ENCODE data around the gene TRIM58. TPM values are rescaled to one million over a fixed set of nuclear protein-coding genes. Genes with fewer than 3 reads are reported as not detected.

The TRIM58 gene, protein sequence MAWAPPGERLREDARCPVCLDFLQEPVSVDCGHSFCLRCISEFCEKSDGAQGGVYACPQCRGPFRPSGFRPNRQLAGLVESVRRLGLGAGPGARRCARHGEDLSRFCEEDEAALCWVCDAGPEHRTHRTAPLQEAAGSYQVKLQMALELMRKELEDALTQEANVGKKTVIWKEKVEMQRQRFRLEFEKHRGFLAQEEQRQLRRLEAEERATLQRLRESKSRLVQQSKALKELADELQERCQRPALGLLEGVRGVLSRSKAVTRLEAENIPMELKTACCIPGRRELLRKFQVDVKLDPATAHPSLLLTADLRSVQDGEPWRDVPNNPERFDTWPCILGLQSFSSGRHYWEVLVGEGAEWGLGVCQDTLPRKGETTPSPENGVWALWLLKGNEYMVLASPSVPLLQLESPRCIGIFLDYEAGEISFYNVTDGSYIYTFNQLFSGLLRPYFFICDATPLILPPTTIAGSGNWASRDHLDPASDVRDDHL
- total RNA-seq (2021) (not detected in 2 replicates), Bru-seq, nascent RNA (percentile 4 among the genes with signal in this experiment), BruChase-seq, experiment 1, labeled RNA remaining after a 2-hour chase (percentile 7 among the genes with signal in this experiment), BruChase-seq, experiment 2, labeled RNA remaining after a 6-hour chase (percentile 7 among the genes with signal in this experiment)
- long read RNA-seq, result 0 reads

DNA sequence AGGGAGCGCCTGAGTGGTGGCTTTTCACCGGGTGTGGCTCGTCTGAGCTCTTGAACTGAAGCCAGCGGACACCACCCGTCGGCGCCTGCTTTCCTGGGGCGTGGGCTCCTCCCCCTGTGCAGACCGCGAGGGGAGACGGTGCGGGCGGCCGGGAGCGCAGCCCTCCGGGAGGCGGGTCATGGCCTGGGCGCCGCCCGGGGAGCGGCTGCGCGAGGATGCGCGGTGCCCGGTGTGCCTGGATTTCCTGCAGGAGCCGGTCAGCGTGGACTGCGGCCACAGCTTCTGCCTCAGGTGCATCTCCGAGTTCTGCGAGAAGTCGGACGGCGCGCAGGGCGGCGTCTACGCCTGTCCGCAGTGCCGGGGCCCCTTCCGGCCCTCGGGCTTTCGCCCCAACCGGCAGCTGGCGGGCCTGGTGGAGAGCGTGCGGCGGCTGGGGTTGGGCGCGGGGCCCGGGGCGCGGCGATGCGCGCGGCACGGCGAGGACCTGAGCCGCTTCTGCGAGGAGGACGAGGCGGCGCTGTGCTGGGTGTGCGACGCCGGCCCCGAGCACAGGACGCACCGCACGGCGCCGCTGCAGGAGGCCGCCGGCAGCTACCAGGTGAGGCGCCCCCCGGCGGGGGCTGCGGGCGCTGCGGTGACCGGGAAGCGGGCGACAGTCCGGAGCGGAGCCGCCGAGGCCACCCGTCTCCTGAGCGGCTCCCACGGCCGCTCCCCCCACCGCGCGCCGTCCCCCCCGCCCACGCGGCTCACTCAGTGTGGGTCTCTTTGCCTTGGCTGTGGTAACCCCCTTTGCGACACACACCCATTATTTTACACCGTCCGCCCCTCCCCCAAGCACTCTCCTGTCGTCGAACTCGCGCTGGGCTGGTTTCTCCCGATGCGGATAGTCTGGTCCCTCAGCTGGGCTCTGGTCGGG lies at the start of gene TRIM58:
Gene TRIM58, plus strand, starts transcription at position 119 of the 916 bp plus-strand sequence. Its CDS starts 60 bp downstream, at position 179.
- BruUV-seq (replicated peaks), result no TSS peak
- H3K9me3 ChIP-seq (ENCODE audit: low read depth, low read length, poor library complexity, severe bottlenecking), result peaks cover 6% of the 10 kb centered on the region
- H3K36me3 ChIP-seq (ENCODE audit: insufficient read depth, low read length, poor library complexity, severe bottlenecking), result no peaks in the 10 kb centered on the region
- H3K4me3 ChIP-seq (ENCODE audit: low read depth, low read length, poor library complexity, severe bottlenecking), result no peak within 1 kb of the TSS
- peaks cover 4% of the 10 kb centered on the region for H3K27me3 ChIP-seq (replicated peaks; ENCODE audit: insufficient read depth, low read depth, low read length, poor library complexity)
- TF ChIP-seq EZH2 (IDR thresholded peaks at IDR 0.05; ENCODE audit: borderline replicate concordance, low read depth, low read length, poor library complexity, severe bottlenecking), result no peak
- TF ChIP-seq, protein P1, sequence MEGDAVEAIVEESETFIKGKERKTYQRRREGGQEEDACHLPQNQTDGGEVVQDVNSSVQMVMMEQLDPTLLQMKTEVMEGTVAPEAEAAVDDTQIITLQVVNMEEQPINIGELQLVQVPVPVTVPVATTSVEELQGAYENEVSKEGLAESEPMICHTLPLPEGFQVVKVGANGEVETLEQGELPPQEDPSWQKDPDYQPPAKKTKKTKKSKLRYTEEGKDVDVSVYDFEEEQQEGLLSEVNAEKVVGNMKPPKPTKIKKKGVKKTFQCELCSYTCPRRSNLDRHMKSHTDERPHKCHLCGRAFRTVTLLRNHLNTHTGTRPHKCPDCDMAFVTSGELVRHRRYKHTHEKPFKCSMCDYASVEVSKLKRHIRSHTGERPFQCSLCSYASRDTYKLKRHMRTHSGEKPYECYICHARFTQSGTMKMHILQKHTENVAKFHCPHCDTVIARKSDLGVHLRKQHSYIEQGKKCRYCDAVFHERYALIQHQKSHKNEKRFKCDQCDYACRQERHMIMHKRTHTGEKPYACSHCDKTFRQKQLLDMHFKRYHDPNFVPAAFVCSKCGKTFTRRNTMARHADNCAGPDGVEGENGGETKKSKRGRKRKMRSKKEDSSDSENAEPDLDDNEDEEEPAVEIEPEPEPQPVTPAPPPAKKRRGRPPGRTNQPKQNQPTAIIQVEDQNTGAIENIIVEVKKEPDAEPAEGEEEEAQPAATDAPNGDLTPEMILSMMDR (conservative IDR thresholded peaks at IDR 0.05; ENCODE audit: low read depth, low read length), result no peak
- no peaks in the 10 kb centered on the region for H3K4me1 ChIP-seq (ENCODE audit: insufficient read depth, low read length, poor library complexity, severe bottlenecking)
- intact Hi-C loops (cut with micrococcal nuclease; ENCODE audit: unreplicated experiment), result no loop called here
- ChIA-PET POLR2A (ENCODE audit: low non-redundant PET) (no interaction called here), CTCF (no interaction called here)
- DNase-seq (ENCODE audit: low spot score), result no peak
- no peak within 1 kb of the TSS for H3K27ac ChIP-seq (ENCODE audit: low read depth, low read length, poor library complexity, severe bottlenecking)

DNA sequence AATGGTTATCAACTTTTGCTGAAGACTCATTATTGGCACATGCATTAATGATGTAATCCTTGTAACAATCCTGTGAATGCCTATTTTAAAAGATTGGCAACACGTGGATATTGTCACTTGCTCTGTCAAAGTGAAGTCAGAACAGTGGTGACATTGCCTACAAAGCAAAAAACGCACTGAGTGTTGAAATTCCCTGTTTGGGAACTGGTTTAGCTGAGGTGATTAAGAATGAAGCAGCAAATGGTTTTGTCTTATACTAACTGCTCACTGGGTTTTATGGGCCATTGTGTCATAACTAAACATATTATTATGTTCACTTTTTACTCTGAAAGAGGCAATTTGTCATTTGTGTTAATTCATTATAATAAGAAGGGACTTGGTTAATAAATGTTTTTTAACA lies 44.4 kb upstream of the TRIM58 start:
- CTCF ChIA-PET, result no interaction called here
- Histone ChIP-seq H3K4me1 (ENCODE audit: insufficient read depth, low read length, poor library complexity, severe bottlenecking) (no peaks in the 10 kb centered on the region), H3K36me3 (ENCODE audit: insufficient read depth, low read length, poor library complexity, severe bottlenecking) (no peaks in the 10 kb centered on the region), H3K27me3 (replicated peaks; ENCODE audit: insufficient read depth, low read depth, low read length, poor library complexity) (no peaks in the 10 kb centered on the region), H3K4me3 (ENCODE audit: low read depth, low read length, poor library complexity, severe bottlenecking) (no peak overlapping the region), H3K27ac (ENCODE audit: low read depth, low read length, poor library complexity, severe bottlenecking) (no peak overlapping the region), H3K9me3 (ENCODE audit: low read depth, low read length, poor library complexity, severe bottlenecking) (no peaks in the 10 kb centered on the region)
- intact Hi-C loops (cut with micrococcal nuclease; ENCODE audit: unreplicated experiment), result no loop called here
- POLR2A ChIA-PET (ENCODE audit: low non-redundant PET), result no interaction called here
- BruUV-seq (replicated peaks), result no TSS peak
- no peak for DNase-seq (ENCODE audit: low spot score)
- no peak for TF ChIP-seq EZH2 (IDR thresholded peaks at IDR 0.05; ENCODE audit: borderline replicate concordance, low read depth, low read length, poor library complexity, severe bottlenecking)
- TF ChIP-seq, protein P1 (conservative IDR thresholded peaks at IDR 0.05; ENCODE audit: low read depth, low read length), result no peak

- no peak overlapping the region for H3K27ac ChIP-seq (ENCODE audit: low read depth, low read length, poor library complexity, severe bottlenecking)
- H3K36me3 ChIP-seq (ENCODE audit: insufficient read depth, low read length, poor library complexity, severe bottlenecking), result no peaks in the 10 kb centered on the region
- no peak for TF ChIP-seq EZH2 (IDR thresholded peaks at IDR 0.05; ENCODE audit: borderline replicate concordance, low read depth, low read length, poor library complexity, severe bottlenecking)
- TF ChIP-seq, protein P1 (conservative IDR thresholded peaks at IDR 0.05; ENCODE audit: low read depth, low read length), result no peak
- H3K4me3 ChIP-seq (ENCODE audit: low read depth, low read length, poor library complexity, severe bottlenecking), result no peak overlapping the region
- no peak for DNase-seq (ENCODE audit: low spot score)
- no peaks in the 10 kb centered on the region for H3K4me1 ChIP-seq (ENCODE audit: insufficient read depth, low read length, poor library complexity, severe bottlenecking)
- ChIA-PET POLR2A (ENCODE audit: low non-redundant PET) (interaction anchor here (0.6 kb wide), 1 partner anchor 66 kb away, joined by 8 read pairs; no protein-coding TSS in a partner anchor), CTCF (no interaction called here)
- H3K9me3 ChIP-seq (ENCODE audit: low read depth, low read length, poor library complexity, severe bottlenecking), result no peaks in the 10 kb centered on the region
- no peaks in the 10 kb centered on the region for H3K27me3 ChIP-seq (replicated peaks; ENCODE audit: insufficient read depth, low read depth, low read length, poor library complexity)
- no TSS peak for BruUV-seq (replicated peaks)
- intact Hi-C loops (cut with micrococcal nuclease; ENCODE audit: unreplicated experiment), result no loop called here
These were observed 34.9 kb upstream of the TRIM58 start for GRCh38 chr1:247822060-247822459.
